Right lobe of liver (tissue), 6 donors: Measurements from ENCODE around the gene TSSK6. TPM values are rescaled to one million over a fixed set of nuclear protein-coding genes. Genes with fewer than 3 reads are reported as not detected.

Source experiments
- ATAC-seq, 4 donors: fragments of 200-7000 bp; cut with Tn5 transposase; one replicate each; pipeline ENCODE4 v1.9.1; 2020; ENCODE audit warnings: mild to moderate bottlenecking in 4 of 4, moderate library complexity in 4 of 4
- DNase-seq, 3 donors: peaks; one replicate each; pipeline ENCODE4 v3.0.0-alpha.2; 2020
- H3K27ac ChIP-seq, 3 donors: fragments of 200-600 bp; one replicate each; pipeline ENCODE4 v1.8.0; 2022
- H3K27me3 ChIP-seq, 2 donors: fragments of 200-600 bp; one replicate each; pipeline ENCODE4 v1.8.0; 2022
- H3K36me3 ChIP-seq, 4 donors: fragments of 200-600 bp; sonication (generic) in 1 of 4; one replicate each; pipeline versions ENCODE4 v1.5.1 to v1.8.0; 2017 to 2022; ENCODE audit warnings: control low read depth in 1 of 4
- H3K4me1 ChIP-seq, 4 donors: fragments of 200-600 bp; sonication (generic) in 1 of 4; one replicate each; pipeline versions ENCODE4 v1.5.1 to v1.8.0; 2017 to 2022; ENCODE audit warnings: control low read depth in 1 of 4
- H3K4me3 ChIP-seq, 3 donors: fragments of 200-600 bp; one replicate each; pipeline ENCODE4 v1.8.0; 2022
- H3K9me3 ChIP-seq, 4 donors: fragments of 200-600 bp; sonication (generic) in 1 of 4; one replicate each; pipeline versions ENCODE4 v1.5.1 to v1.8.0; 2017 to 2022; ENCODE audit warnings: control low read depth in 1 of 4
- POLR2A ChIP-seq: fragments of 450-650 bp; IDR thresholded peaks from one replicate; pipeline ENCODE4 v1.6.1; 2017; ENCODE audit warnings: antibody characterized with exemption, mild to moderate bottlenecking
- WGBS: methylation state at CpG from one replicate; pipeline ENCODE4 v1.1.6; 2018; ENCODE audit warnings: low coverage, low lambda C conversion rate; ENCODE audit not compliant: insufficient coverage; ENCODE audit errors: missing lambda C conversion rate; 5-methylcytosine and 5-hydroxymethylcytosine counted together
- intact Hi-C, 2 donors: fragments of 100-400 bp; cut with DNase I; formaldehyde crosslinking; loops; one replicate each; pipeline versions ENCODE4 v1.11.2 to v1.14.1; 2022
- long read RNA-seq: library from polyadenylated mRNA; unstranded; transcript quantifications from one replicate; pipeline ENCODE4 v2.0.0, GENCODE V29; 2019
- total RNA-seq, 6 experiments: library from RNA; depleted of rRNA in 2 of 6; stranded (reverse); fragments of >200 nt in 2 of 6; fragmentation: NEBNext Ultra II Directional in 3 of 6; extraction: Animal tissue kit (Norgen Biotek cat#: 25700) in 3 of 6; gene quantifications; one replicate each; pipeline versions ENCODE4 v1.1.0 to v1.2.4, GENCODE V29; 2016 to 2023
- TF ChIP-seq, protein P1 (sequence below), 4 donors: fragments of 200-600 bp in 3 of 4; fragments of 450-650 bp in 1 of 4; IDR thresholded peaks; one replicate each; pipeline versions ENCODE4 v1.5.1 to v1.8.0; 2016 to 2022; ENCODE audit warnings: antibody characterized with exemption in 4 of 4, mild to moderate bottlenecking in 2 of 4
- donor health status: DM: no; HTN: yes; CAD: no.
- donor health status: DM: no; HTN: no; CAD: no.
- donor health status: DM: no; HTN: no; CAD: no.
- donor health status: DM: no; HTN: yes; CAD: no.
- donor health status: DM: no; HTN: yes; CAD: no.

TSSK6 gene
- 1 to 10 TPM in 4 of 6 experiments, under 1 TPM in 2; 0.53 to 2.9 (median 1.1) TPM for total RNA-seq
- long read RNA-seq = 0 reads

DNA sequence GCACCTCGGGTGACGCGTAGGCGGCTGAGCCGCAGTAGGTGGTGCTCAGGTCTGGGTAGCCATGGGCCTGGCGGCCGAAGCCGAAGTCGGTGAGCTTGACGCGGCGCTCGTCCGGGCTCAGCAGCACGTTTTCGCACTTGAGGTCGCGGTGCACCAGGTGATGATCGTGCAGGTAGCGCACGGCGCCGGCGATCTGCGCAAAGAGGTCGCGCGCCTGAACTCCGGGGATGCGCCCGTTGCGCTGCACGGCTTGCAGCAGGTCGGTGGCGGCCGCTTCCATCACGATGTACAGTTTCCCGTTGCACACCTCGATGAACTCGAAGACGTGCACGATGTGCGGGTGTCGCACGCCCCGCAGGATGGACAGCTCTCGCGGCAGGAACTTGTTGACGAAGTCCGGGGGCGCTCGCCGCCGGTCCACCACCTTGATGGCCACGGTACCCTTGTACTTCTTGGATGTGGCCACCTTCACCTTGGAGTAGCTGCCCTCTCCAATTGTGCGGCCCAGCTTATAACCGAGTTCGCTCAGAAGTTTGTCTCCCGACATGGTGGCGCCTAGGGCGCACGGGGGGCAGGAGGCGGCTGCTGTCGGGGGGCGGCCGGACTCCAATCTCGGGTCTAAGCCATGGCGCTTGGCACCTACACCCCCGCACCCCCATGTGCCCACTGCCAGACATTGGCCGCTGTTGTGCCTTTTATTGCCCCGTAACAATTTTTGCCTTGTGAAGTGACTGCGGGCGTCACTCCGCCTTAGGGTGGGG is at the start of gene TSSK6:
Gene TSSK6, minus strand, starts transcription at position 668 of the 761 bp plus-strand sequence. Its CDS starts 121 bp downstream, at position 547.
- 90% methylated on average over 10 of the region's 74 CpGs for WGBS
- no peak for ATAC-seq
- H3K27me3 ChIP-seq = no peaks in the 10 kb centered on the region
- H3K36me3 ChIP-seq = peaks cover 0 to 2% (median 0%) of the 10 kb centered on the region in 4 donors
- intact Hi-C loops = no loop called here
- DNase-seq = no peak
- peaks cover 0 to 14% (median 0%) of the 10 kb centered on the region in 4 donors for H3K4me1 ChIP-seq
- TF ChIP-seq, protein P1, sequence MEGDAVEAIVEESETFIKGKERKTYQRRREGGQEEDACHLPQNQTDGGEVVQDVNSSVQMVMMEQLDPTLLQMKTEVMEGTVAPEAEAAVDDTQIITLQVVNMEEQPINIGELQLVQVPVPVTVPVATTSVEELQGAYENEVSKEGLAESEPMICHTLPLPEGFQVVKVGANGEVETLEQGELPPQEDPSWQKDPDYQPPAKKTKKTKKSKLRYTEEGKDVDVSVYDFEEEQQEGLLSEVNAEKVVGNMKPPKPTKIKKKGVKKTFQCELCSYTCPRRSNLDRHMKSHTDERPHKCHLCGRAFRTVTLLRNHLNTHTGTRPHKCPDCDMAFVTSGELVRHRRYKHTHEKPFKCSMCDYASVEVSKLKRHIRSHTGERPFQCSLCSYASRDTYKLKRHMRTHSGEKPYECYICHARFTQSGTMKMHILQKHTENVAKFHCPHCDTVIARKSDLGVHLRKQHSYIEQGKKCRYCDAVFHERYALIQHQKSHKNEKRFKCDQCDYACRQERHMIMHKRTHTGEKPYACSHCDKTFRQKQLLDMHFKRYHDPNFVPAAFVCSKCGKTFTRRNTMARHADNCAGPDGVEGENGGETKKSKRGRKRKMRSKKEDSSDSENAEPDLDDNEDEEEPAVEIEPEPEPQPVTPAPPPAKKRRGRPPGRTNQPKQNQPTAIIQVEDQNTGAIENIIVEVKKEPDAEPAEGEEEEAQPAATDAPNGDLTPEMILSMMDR (IDR thresholded peaks at IDR 0.05) = no peak
- no peak for TF ChIP-seq POLR2A
- H3K4me3 ChIP-seq = peak within 1 kb of the TSS; percentile 77 to 92 (median 91)
- peak within 1 kb of the TSS; percentile 61 to 80 (median 75) for H3K27ac ChIP-seq
- H3K9me3 ChIP-seq = no peaks in the 10 kb centered on the region

DNA sequence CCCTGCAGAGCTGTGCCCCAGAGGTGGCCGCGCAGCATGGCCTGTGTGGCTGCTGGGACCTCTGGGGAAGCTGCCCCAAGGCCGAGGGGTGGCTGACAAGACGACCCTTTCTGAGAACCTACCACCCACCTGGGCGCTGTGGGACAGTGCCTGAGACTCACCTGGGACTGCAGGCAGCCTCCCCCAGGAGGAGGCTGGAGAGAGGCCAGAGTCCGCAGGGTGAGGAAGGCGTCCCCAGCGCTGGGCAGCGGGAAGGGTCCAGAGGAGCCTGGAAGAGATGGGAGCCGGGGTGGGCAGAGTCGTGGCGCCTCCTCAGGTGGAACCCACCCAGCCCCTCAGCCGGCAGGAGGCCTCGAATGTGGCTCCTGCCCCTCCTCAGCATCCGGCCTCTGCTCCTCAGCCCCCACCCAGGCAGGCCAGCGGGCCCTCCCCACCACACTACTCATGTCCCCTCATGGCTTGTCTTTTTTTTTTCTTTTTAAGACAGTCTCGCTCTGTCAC is 48.0 kb upstream of the TSSK6 start:
- Histone ChIP-seq H3K4me3 (no peak overlapping the region), H3K27me3 (no peaks in the 10 kb centered on the region), H3K9me3 (no peaks in the 10 kb centered on the region), H3K36me3 (no peaks in the 10 kb centered on the region), H3K27ac (no peak overlapping the region), H3K4me1 (no peaks in the 10 kb centered on the region)
- ATAC-seq (peak in 1 of 4 donors; percentile 15), DNase-seq (no peak)
- intact Hi-C loops = no loop called here
- no peak for TF ChIP-seq POLR2A
- TF ChIP-seq, protein P1 (IDR thresholded peaks at IDR 0.05) = no peak
- WGBS = 30% methylated on average over 2 of the region's 17 CpGs

DNA sequence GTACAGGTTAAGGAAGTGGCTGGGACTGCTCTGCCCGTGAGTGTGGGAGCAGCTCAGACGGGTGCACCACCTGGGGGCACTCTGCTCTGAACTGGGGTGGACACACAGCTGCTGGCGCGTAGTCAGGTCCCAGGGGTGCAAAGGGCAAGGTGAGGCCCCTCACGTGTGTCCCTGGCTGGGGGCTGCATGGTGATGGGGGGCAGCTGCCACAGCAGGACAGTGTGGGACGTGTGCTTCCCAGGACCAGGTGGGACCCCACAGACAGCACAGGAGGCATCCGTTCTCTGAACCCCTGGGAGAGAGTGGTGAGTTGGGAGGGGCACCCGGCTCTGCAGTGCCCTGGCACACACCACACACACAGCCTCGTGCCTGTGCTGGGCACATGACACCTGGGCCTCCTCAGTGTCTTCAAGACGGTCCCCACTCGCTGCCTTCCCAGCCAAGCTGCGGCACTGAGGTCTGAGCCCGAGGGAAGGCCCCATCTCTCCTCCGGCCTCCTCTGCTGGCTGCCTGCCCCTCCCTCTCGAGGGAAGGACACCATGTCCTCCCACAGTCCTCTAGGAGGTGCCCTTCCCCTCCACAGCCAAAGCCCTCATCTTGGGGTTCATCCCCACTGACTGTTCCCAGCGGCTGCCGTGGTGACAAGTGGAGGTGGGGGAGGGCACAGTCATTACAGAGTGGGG is 47.5 kb upstream of the TSSK6 start:
- intact Hi-C loops = no loop called here
- no peaks in the 10 kb centered on the region for H3K4me1 ChIP-seq
- no CpG with 5 or more reads among the region's 17 CpGs for WGBS
- no peaks in the 10 kb centered on the region for H3K9me3 ChIP-seq
- no peak for TF ChIP-seq POLR2A
- TF ChIP-seq, protein P1 (IDR thresholded peaks at IDR 0.05) = no peak
- DNase-seq (no peak), ATAC-seq (peak in 2 of 4 donors; percentile 21 to 22)
- no peaks in the 10 kb centered on the region for H3K36me3 ChIP-seq
- H3K27ac ChIP-seq = no peak overlapping the region
- H3K27me3 ChIP-seq = no peaks in the 10 kb centered on the region
- no peak overlapping the region for H3K4me3 ChIP-seq

DNA sequence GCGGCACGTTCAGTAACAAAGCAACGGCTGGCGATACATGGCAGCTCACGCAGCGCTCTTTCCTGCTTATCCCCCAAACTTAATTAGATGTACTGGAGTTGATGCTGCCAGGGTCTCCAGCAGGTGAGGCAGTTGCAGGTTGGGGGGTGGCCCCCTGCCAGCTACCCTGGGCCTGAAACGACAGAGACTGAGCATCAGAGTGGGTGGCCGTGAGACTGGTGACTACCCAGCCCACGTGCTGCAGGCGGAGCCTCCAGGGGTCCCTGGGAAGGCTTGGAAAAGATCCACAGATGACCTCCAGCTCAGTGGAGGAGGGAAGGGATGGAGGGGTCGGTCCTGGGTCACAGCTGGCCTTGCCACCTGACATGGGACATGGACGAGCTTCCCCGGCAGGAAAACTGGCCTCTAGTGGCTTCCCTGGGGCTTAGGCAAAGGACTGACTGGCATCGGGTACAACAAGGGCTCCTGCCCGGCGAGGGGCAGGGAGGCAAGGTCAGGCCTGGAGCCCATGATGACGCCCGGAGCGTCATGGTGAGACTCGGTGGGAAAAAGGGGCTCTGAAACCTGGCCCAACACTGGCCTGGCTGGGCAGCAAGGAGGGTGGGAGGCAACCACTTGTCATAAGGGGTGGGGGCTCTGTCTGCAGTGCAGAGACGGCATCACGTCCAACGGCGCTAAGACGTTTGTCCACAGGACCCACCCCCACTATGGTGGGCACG is 46.8 kb upstream of the TSSK6 start:
- ATAC-seq (no peak), DNase-seq (no peak)
- WGBS = 58% methylated on average over 5 of the region's 26 CpGs
- Histone ChIP-seq H3K4me3 (no peak overlapping the region), H3K36me3 (no peaks in the 10 kb centered on the region), H3K4me1 (no peaks in the 10 kb centered on the region), H3K27me3 (no peaks in the 10 kb centered on the region), H3K9me3 (no peaks in the 10 kb centered on the region), H3K27ac (no peak overlapping the region)
- intact Hi-C loops = no loop called here
- TF ChIP-seq, protein P1 (IDR thresholded peaks at IDR 0.05) = no peak
- TF ChIP-seq POLR2A = no peak
